PC-3 (cell line): ENCODE data around the gene RBPJ. TPM values are rescaled to one million over a fixed set of nuclear protein-coding genes. Genes with fewer than 3 reads are reported as not detected.

Experiments used
- ATAC-seq: fragments of 200-7000 bp; cut with Tn5 transposase; 2 replicates; pipeline ENCODE4 v1.9.1; 2020; ENCODE audit warnings: mild to moderate bottlenecking, moderate library complexity
- BruUV-seq: library from RNA; stranded (reverse); fragments of 400-500 nt; replicated peaks from 2 replicates; lab custom pipeline; 2021; lab: Mats Ljungman, UMichigan
- CTCF ChIA-PET: fragments of 300-600 bp; sonication (Branson Sonifier 250); formaldehyde crosslinking; loops from one replicate; lab custom pipeline; 2022; ENCODE audit warnings: antibody characterized with exemption; lab: Charles Lee
- POLR2A ChIA-PET: fragments of 300-600 bp; sonication (Branson Sonifier 250); formaldehyde crosslinking; loops from one replicate; lab custom pipeline; 2022; ENCODE audit warnings: antibody characterized with exemption; ENCODE audit not compliant: unreplicated experiment; lab: Charles Lee
- DNase-seq: peaks from one replicate; pipeline ENCODE4 v3.0.0-alpha.2; 2015
- H2AFZ ChIP-seq: fragments of 300-600 bp; sonication (generic); 2 replicates; pipeline ENCODE4 v1.6.0; 2016; ENCODE audit warnings: antibody characterized with exemption, low read length
- H3F3A ChIP-seq: fragments of 300-600 bp; sonication (generic); one replicate; pipeline ENCODE4 v1.6.0; 2017; ENCODE audit warnings: antibody characterized with exemption, low read length, control low read depth, mild to moderate bottlenecking; ENCODE audit not compliant: unreplicated experiment
- H3K27ac ChIP-seq: fragments of 300-600 bp; sonication (generic); 2 replicates; pipeline ENCODE4 v1.5.1; 2016; ENCODE audit warnings: mild to moderate bottlenecking, low read length
- H3K27me3 ChIP-seq: fragments of 300-600 bp; sonication (generic); 2 replicates; pipeline ENCODE4 v1.6.1; 2016; ENCODE audit warnings: low read length, mixed read lengths
- H3K36me3 ChIP-seq: fragments of 300-600 bp; sonication (generic); 2 replicates; pipeline ENCODE4 v1.6.1; 2016; ENCODE audit warnings: low read depth, mixed run types, low read length, mixed read lengths
- H3K4me1 ChIP-seq: fragments of 300-600 bp; sonication (generic); 2 replicates; pipeline ENCODE4 v1.5.1; 2016; ENCODE audit warnings: low read length; ENCODE audit not compliant: insufficient read depth
- H3K4me2 ChIP-seq: fragments of 300-600 bp; sonication (generic); 2 replicates; pipeline ENCODE4 v1.6.0; 2016; ENCODE audit warnings: low read length
- H3K4me3 ChIP-seq: fragments of 300-600 bp; sonication (generic); 2 replicates; pipeline ENCODE4 v1.5.1; 2016; ENCODE audit warnings: mild to moderate bottlenecking, low read length, mixed read lengths
- H3K79me2 ChIP-seq: fragments of 300-600 bp; sonication (generic); 2 replicates; pipeline ENCODE4 v1.6.1; 2017; ENCODE audit warnings: low read length, mixed read lengths
- H3K9ac ChIP-seq: fragments of 300-600 bp; sonication (generic); 2 replicates; pipeline ENCODE4 v1.6.0; 2016; ENCODE audit warnings: mild to moderate bottlenecking, low read length
- H3K9me2 ChIP-seq: fragments of 300-600 bp; sonication (generic); replicated peaks from 2 replicates; pipeline ENCODE4 v1.6.1; 2016; ENCODE audit warnings: mixed run types, low read length, mixed read lengths
- H3K9me3 ChIP-seq: fragments of 300-600 bp; sonication (generic); 2 replicates; pipeline ENCODE4 v1.6.1; 2016; ENCODE audit warnings: low read length, mixed read lengths
- H4K20me1 ChIP-seq: fragments of 300-600 bp; sonication (generic); 2 replicates; pipeline ENCODE4 v1.6.1; 2016; ENCODE audit warnings: low read length, mixed read lengths
- CTCF ChIP-seq: fragments of 300-600 bp; sonication (generic); conservative IDR thresholded peaks from 2 replicates; pipeline ENCODE4 v1.5.1; 2017; ENCODE audit warnings: antibody characterized with exemption, low read depth, mild to moderate bottlenecking, low read length
- EZH2 ChIP-seq: fragments of 300-600 bp; sonication (generic); IDR thresholded peaks from one replicate; pipeline ENCODE4 v1.6.1; 2017; ENCODE audit warnings: antibody characterized with exemption, mild to moderate bottlenecking, low read length; ENCODE audit not compliant: unreplicated experiment
- EZH2phosphoT487 ChIP-seq: fragments of 300-600 bp; sonication (generic); IDR thresholded peaks from 2 replicates; pipeline ENCODE4 v1.6.1; 2018; ENCODE audit warnings: mild to moderate bottlenecking, antibody characterized with exemption, low read length, borderline replicate concordance
- intact Hi-C: fragments of 100-400 bp; cut with micrococcal nuclease; formaldehyde crosslinking; loops from 2 replicates; pipeline ENCODE4 v1.9.0; 2023
- total RNA-seq: library from RNA; depleted of rRNA; stranded (reverse); fragments of >200 nt; gene quantifications from 2 replicates; pipeline ENCODE4 v1.2.3, GENCODE V29; 2014

The RBPJ gene
- total RNA-seq, 1 experiment from 2014 or later = 39.1 TPM

- no peak overlapping the region for H3K27ac ChIP-seq
- no peak overlapping the region for H3K9ac ChIP-seq
- H4K20me1 ChIP-seq = no peaks in the 10 kb centered on the region
- H3K4me2 ChIP-seq = no peak overlapping the region
- H3K9me3 ChIP-seq = no peaks in the 10 kb centered on the region
- no peak for ATAC-seq
- BruUV-seq = no TSS peak
- no peaks in the 10 kb centered on the region for H3K36me3 ChIP-seq
- intact Hi-C loops = no loop called here
- POLR2A ChIA-PET = no interaction called here
- H3K79me2 ChIP-seq = no peaks in the 10 kb centered on the region
- peaks cover 21% of the 10 kb centered on the region for H3K4me1 ChIP-seq
- H3K9me2 ChIP-seq = no peaks in the 10 kb centered on the region
- no peak for DNase-seq
- TF ChIP-seq EZH2 (no peak), CTCF (no peak), EZH2phosphoT487 (no peak)
- CTCF ChIA-PET = no interaction called here
- no peaks in the 10 kb centered on the region for H3K27me3 ChIP-seq
- no peak overlapping the region for H2AFZ ChIP-seq
- H3K4me3 ChIP-seq = no peak overlapping the region
- H3F3A ChIP-seq = no peaks in the 10 kb centered on the region
Measured at GRCh38 chr4:26302031-26302899, 18.5 kb upstream of the RBPJ start.

- Histone ChIP-seq H3K9me2 (no peaks in the 10 kb centered on the region), H3K9ac (no peak overlapping the region), H3K27me3 (no peaks in the 10 kb centered on the region), H2AFZ (no peak overlapping the region), H3F3A (no peaks in the 10 kb centered on the region), H4K20me1 (no peaks in the 10 kb centered on the region), H3K4me2 (no peak overlapping the region), H3K9me3 (no peaks in the 10 kb centered on the region), H3K36me3 (no peaks in the 10 kb centered on the region), H3K27ac (no peak overlapping the region), H3K4me1 (peaks cover 17% of the 10 kb centered on the region), H3K4me3 (no peak overlapping the region), H3K79me2 (no peaks in the 10 kb centered on the region)
- no TSS peak for BruUV-seq
- DNase-seq (no peak), ATAC-seq (no peak)
- TF ChIP-seq EZH2 = no peak
- TF ChIP-seq EZH2phosphoT487 = no peak
- TF ChIP-seq CTCF = no peak
- ChIA-PET CTCF (no interaction called here), POLR2A (no interaction called here)
- intact Hi-C loops = no loop called here
Measured at GRCh38 chr4:26303008-26303407, 17.8 kb upstream of the RBPJ start.

DNA sequence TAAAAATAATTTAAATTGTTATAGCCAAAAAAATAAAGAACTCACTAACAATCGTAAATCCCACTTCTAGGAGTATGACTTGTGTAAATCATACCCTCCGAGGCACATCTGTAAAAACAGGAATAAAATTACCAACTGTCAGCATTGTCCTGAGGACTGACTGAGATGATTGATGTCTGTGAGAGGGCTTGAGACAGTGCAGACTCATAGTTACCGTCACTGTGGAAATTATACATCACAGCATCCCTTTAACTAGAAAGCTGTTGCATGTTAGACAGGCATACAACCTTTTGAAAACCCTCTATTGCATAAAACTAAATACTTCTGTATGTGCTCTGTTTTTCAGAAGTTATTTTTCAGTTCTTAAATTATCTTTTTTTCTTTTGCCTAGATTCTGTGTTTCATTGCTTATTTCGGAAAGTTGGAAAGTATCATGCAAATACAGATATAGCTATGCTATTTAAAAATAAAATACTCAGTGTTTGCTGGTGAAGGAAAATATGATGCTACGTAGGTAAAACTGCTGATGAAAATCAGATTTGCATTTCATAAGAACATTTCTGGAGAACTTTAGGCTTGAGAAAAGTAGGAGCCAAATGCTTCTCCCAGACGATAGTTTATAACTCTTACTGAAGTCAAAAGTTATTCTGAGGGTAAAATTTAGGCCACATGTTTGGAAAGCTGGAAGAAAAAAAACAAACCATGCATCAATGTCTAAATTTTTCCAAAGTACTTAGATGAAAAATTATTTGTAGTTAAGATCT lies 13.6 kb upstream of the RBPJ start:
- intact Hi-C loops = no loop called here
- Histone ChIP-seq H3K9me3 (no peaks in the 10 kb centered on the region), H3K4me3 (no peak overlapping the region), H3K4me2 (no peak overlapping the region), H3K9ac (no peak overlapping the region), H3F3A (no peaks in the 10 kb centered on the region), H4K20me1 (no peaks in the 10 kb centered on the region), H3K79me2 (no peaks in the 10 kb centered on the region), H3K27ac (no peak overlapping the region), H3K36me3 (no peaks in the 10 kb centered on the region), H3K27me3 (no peaks in the 10 kb centered on the region), H3K4me1 (no peaks in the 10 kb centered on the region), H3K9me2 (no peaks in the 10 kb centered on the region), H2AFZ (no peak overlapping the region)
- ChIA-PET POLR2A (no interaction called here), CTCF (no interaction called here)
- ATAC-seq (no peak), DNase-seq (no peak)
- no peak for TF ChIP-seq EZH2phosphoT487
- no peak for TF ChIP-seq EZH2
- no peak for TF ChIP-seq CTCF
- no TSS peak for BruUV-seq
